ENCODE results near the gene ALX3.
A peak's percentile ranks its signal among the peaks of the same experiment; 100 is the strongest.

ALX3 gene

GRCh38 chr1:110070282-110070669, 196 bp downstream of the ALX3 start:
- no peak overlapping the region for H3K14ac ChIP-seq (ENCODE audit: low read length in 2 of 2)
- peaks cover 25% of the 10 kb centered on the region for H3K4me1 ChIP-seq (ENCODE audit: control insufficient read depth, insufficient read depth, low read depth, low read length)
- H3K9me3 ChIP-seq (ENCODE audit: control insufficient read depth, low read length) = peaks cover 3% of the 10 kb centered on the region
- no peak overlapping the region for H3K4me3 ChIP-seq (ENCODE audit: insufficient read depth in 1 of 2, low read depth in 1 of 2, low read length in 2 of 2)
- H3K79me1 ChIP-seq (replicated peaks; ENCODE audit: low read length, poor library complexity, severe bottlenecking) = no peaks in the 10 kb centered on the region
- H2BK15ac ChIP-seq (ENCODE audit: low read depth, poor library complexity, severe bottlenecking) = no peak overlapping the region
- H3K4me2 ChIP-seq (ENCODE audit: low read length, poor library complexity, severe bottlenecking) = no peak overlapping the region
- H3K23ac ChIP-seq (ENCODE audit: low read length in 2 of 2) = no peak overlapping the region
- H3K9ac ChIP-seq (ENCODE audit: low read length) = no peak overlapping the region
- no peak overlapping the region for H2AFZ ChIP-seq (ENCODE audit: low read depth, low read length)
- H4K91ac ChIP-seq (ENCODE audit: low read length) = no peak overlapping the region
- H4K8ac ChIP-seq (ENCODE audit: low read length) = no peak overlapping the region
- H2AK5ac ChIP-seq (ENCODE audit: low read length, severe bottlenecking) = no peak overlapping the region
- no peak overlapping the region for H3K27ac ChIP-seq (ENCODE audit: low read length, poor library complexity, severe bottlenecking)
- H3K36me3 ChIP-seq (ENCODE audit: control insufficient read depth in 1 of 2, insufficient read depth in 2 of 2, low read depth in 1 of 2, low read length in 2 of 2) = no peaks in the 10 kb centered on the region
- no peak overlapping the region for H3K18ac ChIP-seq (ENCODE audit: low read depth in 1 of 2, low read length in 2 of 2)
- H2BK5ac ChIP-seq (ENCODE audit: low read depth, low read length, poor library complexity, severe bottlenecking) = no peak overlapping the region
- H2BK12ac ChIP-seq (ENCODE audit: low read length in 2 of 2) = no peak overlapping the region
- no peak for DNase-seq
- WGBS = 4% methylated on average over 33 of the region's 52 CpGs
- no peak overlapping the region for H3K4ac ChIP-seq (ENCODE audit: low read depth in 1 of 2, low read length in 2 of 2)
- H3K27me3 ChIP-seq (ENCODE audit: control insufficient read depth in 1 of 2, insufficient read depth in 1 of 2, low read length in 2 of 2) = peaks cover 76 to 94% of the 10 kb centered on the region in 2 experiments
- H2BK120ac ChIP-seq (ENCODE audit: low read depth, low read length) = no peak overlapping the region

- Histone ChIP-seq H3K79me1 (replicated peaks; ENCODE audit: low read length, poor library complexity, severe bottlenecking) (no peaks in the 10 kb centered on the region), H3K4ac (ENCODE audit: low read depth in 1 of 2, low read length in 2 of 2) (no peak overlapping the region), H3K23ac (ENCODE audit: low read length in 2 of 2) (no peak overlapping the region), H3K27me3 (ENCODE audit: control insufficient read depth in 1 of 2, insufficient read depth in 1 of 2, low read length in 2 of 2) (peaks cover 76 to 94% of the 10 kb centered on the region in 2 experiments), H2BK15ac (ENCODE audit: low read depth, poor library complexity, severe bottlenecking) (no peak overlapping the region), H4K8ac (ENCODE audit: low read length) (no peak overlapping the region), H2AFZ (ENCODE audit: low read depth, low read length) (no peak overlapping the region), H3K9me3 (ENCODE audit: control insufficient read depth, low read length) (peaks cover 3% of the 10 kb centered on the region), H2AK5ac (ENCODE audit: low read length, severe bottlenecking) (no peak overlapping the region), H3K9ac (ENCODE audit: low read length) (no peak overlapping the region), H3K36me3 (ENCODE audit: control insufficient read depth in 1 of 2, insufficient read depth in 2 of 2, low read depth in 1 of 2, low read length in 2 of 2) (no peaks in the 10 kb centered on the region), H3K27ac (ENCODE audit: low read length, poor library complexity, severe bottlenecking) (no peak overlapping the region), H3K18ac (ENCODE audit: low read depth in 1 of 2, low read length in 2 of 2) (no peak overlapping the region), H3K4me2 (ENCODE audit: low read length, poor library complexity, severe bottlenecking) (no peak overlapping the region), H2BK120ac (ENCODE audit: low read depth, low read length) (no peak overlapping the region), H2BK5ac (ENCODE audit: low read depth, low read length, poor library complexity, severe bottlenecking) (no peak overlapping the region), H2BK12ac (ENCODE audit: low read length in 2 of 2) (no peak overlapping the region), H4K91ac (ENCODE audit: low read length) (no peak overlapping the region), H3K14ac (ENCODE audit: low read length in 2 of 2) (no peak overlapping the region), H3K4me3 (ENCODE audit: insufficient read depth in 1 of 2, low read depth in 1 of 2, low read length in 2 of 2) (peak overlapping the region in 1 of 2 experiments; percentile 11), H3K4me1 (ENCODE audit: control insufficient read depth, insufficient read depth, low read depth, low read length) (peaks cover 25% of the 10 kb centered on the region)
- 12% methylated on average over 61 of the region's 64 CpGs for WGBS
- DNase-seq = peak; percentile 18
Observed at GRCh38 chr1:110069404-110070281, 829 bp downstream of the ALX3 start.

GRCh38 chr1:110068646-110069403, 1.6 kb downstream of the ALX3 start:
- peak; percentile 26 for DNase-seq
- H2BK15ac ChIP-seq (ENCODE audit: low read depth, poor library complexity, severe bottlenecking) = no peak overlapping the region
- H4K8ac ChIP-seq (ENCODE audit: low read length) = no peak overlapping the region
- H3K4ac ChIP-seq (ENCODE audit: low read depth in 1 of 2, low read length in 2 of 2) = no peak overlapping the region
- H3K23ac ChIP-seq (ENCODE audit: low read length in 2 of 2) = peak overlapping the region in 1 of 2 experiments; percentile 74
- H3K79me1 ChIP-seq (replicated peaks; ENCODE audit: low read length, poor library complexity, severe bottlenecking) = no peaks in the 10 kb centered on the region
- H2BK5ac ChIP-seq (ENCODE audit: low read depth, low read length, poor library complexity, severe bottlenecking) = no peak overlapping the region
- no peak overlapping the region for H2AK5ac ChIP-seq (ENCODE audit: low read length, severe bottlenecking)
- H3K36me3 ChIP-seq (ENCODE audit: control insufficient read depth in 1 of 2, insufficient read depth in 2 of 2, low read depth in 1 of 2, low read length in 2 of 2) = peaks cover 0 to 1% of the 10 kb centered on the region in 2 experiments
- peaks cover 70 to 90% of the 10 kb centered on the region in 2 experiments for H3K27me3 ChIP-seq (ENCODE audit: control insufficient read depth in 1 of 2, insufficient read depth in 1 of 2, low read length in 2 of 2)
- no peak overlapping the region for H3K4me3 ChIP-seq (ENCODE audit: insufficient read depth in 1 of 2, low read depth in 1 of 2, low read length in 2 of 2)
- no peak overlapping the region for H2BK120ac ChIP-seq (ENCODE audit: low read depth, low read length)
- peak overlapping the region; percentile 29 for H4K91ac ChIP-seq (ENCODE audit: low read length)
- peaks cover 25% of the 10 kb centered on the region for H3K4me1 ChIP-seq (ENCODE audit: control insufficient read depth, insufficient read depth, low read depth, low read length)
- no peak overlapping the region for H3K14ac ChIP-seq (ENCODE audit: low read length in 2 of 2)
- no peak overlapping the region for H2AFZ ChIP-seq (ENCODE audit: low read depth, low read length)
- H3K4me2 ChIP-seq (ENCODE audit: low read length, poor library complexity, severe bottlenecking) = no peak overlapping the region
- no peak overlapping the region for H3K18ac ChIP-seq (ENCODE audit: low read depth in 1 of 2, low read length in 2 of 2)
- WGBS = under 1% methylated on average over 59 of the region's 68 CpGs
- peaks cover 3% of the 10 kb centered on the region for H3K9me3 ChIP-seq (ENCODE audit: control insufficient read depth, low read length)
- H2BK12ac ChIP-seq (ENCODE audit: low read length in 2 of 2) = no peak overlapping the region
- H3K9ac ChIP-seq (ENCODE audit: low read length) = no peak overlapping the region
- no peak overlapping the region for H3K27ac ChIP-seq (ENCODE audit: low read length, poor library complexity, severe bottlenecking)
